ENCODE data around the gene NDUFB1. TPM values are rescaled to one million over a fixed set of nuclear protein-coding genes. Genes with fewer than 3 reads are reported as not detected.

The NDUFB1 gene
- total RNA-seq, 4 donors from 2014 or later, result 409 to 1,081 (median 454) TPM

- in situ Hi-C loops (cut with MboI; ENCODE audit: low sequenced_read_pairs in 4 of 4) (loop anchor here in 1 of 4 donors (5.0 to 25.0 kb wide), 3 partner anchors 69 to 681 kb away; partner anchors contain the start of genes GOLGA5 and PPP4R3A), intact Hi-C loops (cut with DNase I; ENCODE audit: low total_unique reads) (loop anchor here (1.0 kb wide), 2 partner anchors 15 to 66 kb away; partner anchors contain the start of genes CPSF2, NDUFB1 and TRIP11)
- Histone ChIP-seq H3K9me3 (no peaks in the 10 kb centered on the region), H3K4me1 (peaks cover 10 to 24% of the 10 kb centered on the region in 2 donors), H3K36me3 (no peaks in the 10 kb centered on the region), H3K4me3 (peak within 1 kb of the TSS; percentile 92 to 98 (median 95)), H3K27ac (peak within 1 kb of the TSS; percentile 96 to 97 (median 97)), H3K27me3 (no peaks in the 10 kb centered on the region)
- DNase-seq, result peak; percentile 97 to 98
- peak; percentile 91 to 95 for ATAC-seq
- TF ChIP-seq POLR2A (IDR thresholded peaks at IDR 0.05), result peak; percentile 48 to 71
- TF ChIP-seq CTCF (IDR thresholded peaks at IDR 0.05 in 4 of 5, conservative IDR thresholded peaks at IDR 0.05 in 1 of 5), result peak; percentile 51 to 86 (median 70)
Measured at GRCh38 chr14:92106143-92106926, 15.2 kb downstream of the NDUFB1 start, which contains the start of gene ATXN3. Gene ATXN3, minus strand, starts transcription at chr14:92106582. Its CDS starts 30 bp downstream, at chr14:92106552.

GRCh38 chr14:92105893-92106142 is 15.7 kb downstream of the NDUFB1 start:
- H3K36me3 ChIP-seq, result no peaks in the 10 kb centered on the region
- no peak for TF ChIP-seq POLR2A (IDR thresholded peaks at IDR 0.05)
- TF ChIP-seq CTCF (IDR thresholded peaks at IDR 0.05 in 4 of 5, conservative IDR thresholded peaks at IDR 0.05 in 1 of 5), result no peak
- DNase-seq (peak in 1 of 2 donors; percentile 11), ATAC-seq (peak in 1 of 2 donors; percentile 42)
- no peaks in the 10 kb centered on the region for H3K9me3 ChIP-seq
- in situ Hi-C loops (cut with MboI; ENCODE audit: low sequenced_read_pairs in 4 of 4) (loop anchor here in 1 of 4 donors (5.0 to 25.0 kb wide), 3 partner anchors 69 to 681 kb away; partner anchors contain the start of genes GOLGA5 and PPP4R3A), intact Hi-C loops (cut with DNase I; ENCODE audit: low total_unique reads) (loop anchor here (1.0 kb wide), 2 partner anchors 15 to 66 kb away; partner anchors contain the start of genes CPSF2, NDUFB1 and TRIP11)
- peaks cover 10 to 26% of the 10 kb centered on the region in 2 donors for H3K4me1 ChIP-seq
- H3K4me3 ChIP-seq, result peak overlapping the region; percentile 92 to 98 (median 95)
- H3K27me3 ChIP-seq, result no peaks in the 10 kb centered on the region
- H3K27ac ChIP-seq, result peak overlapping the region; percentile 96 to 97 (median 97)

- H3K36me3 ChIP-seq, result no peaks in the 10 kb centered on the region
- intact Hi-C loops (cut with DNase I; ENCODE audit: low total_unique reads), result no loop called here
- H3K27me3 ChIP-seq, result no peaks in the 10 kb centered on the region
- no peak for DNase-seq
- in situ Hi-C loops (cut with MboI; ENCODE audit: low sequenced_read_pairs in 4 of 4), result loop anchor here in 1 of 4 donors (5.0 to 25.0 kb wide), 3 partner anchors 68 to 682 kb away; partner anchors contain the start of genes GOLGA5 and PPP4R3A
- H3K4me1 ChIP-seq, result peaks cover 10 to 31% of the 10 kb centered on the region in 2 donors
- H3K27ac ChIP-seq, result peak overlapping the region; percentile 96 to 97 (median 97)
- no peaks in the 10 kb centered on the region for H3K9me3 ChIP-seq
- peak overlapping the region; percentile 92 to 98 (median 95) for H3K4me3 ChIP-seq
- TF ChIP-seq CTCF (IDR thresholded peaks at IDR 0.05 in 4 of 5, conservative IDR thresholded peaks at IDR 0.05 in 1 of 5), result no peak
- no peak for TF ChIP-seq POLR2A (IDR thresholded peaks at IDR 0.05)
- ATAC-seq, result peak; percentile 12 to 43
Measured at GRCh38 chr14:92105073-92105892, 16.2 kb downstream of the NDUFB1 start.

GRCh38 chr14:92103363-92103989 is 18.0 kb downstream of the NDUFB1 start:
- no peaks in the 10 kb centered on the region for H3K9me3 ChIP-seq
- TF ChIP-seq POLR2A (IDR thresholded peaks at IDR 0.05) (no peak), CTCF (IDR thresholded peaks at IDR 0.05 in 4 of 5, conservative IDR thresholded peaks at IDR 0.05 in 1 of 5) (no peak)
- no peaks in the 10 kb centered on the region for H3K27me3 ChIP-seq
- no peaks in the 10 kb centered on the region for H3K36me3 ChIP-seq
- H3K27ac ChIP-seq, result no peak overlapping the region
- H3K4me3 ChIP-seq, result no peak overlapping the region
- ATAC-seq (no peak), DNase-seq (no peak)
- in situ Hi-C loops (cut with MboI; ENCODE audit: low sequenced_read_pairs in 4 of 4) (loop anchor here in 1 of 4 donors (25.0 kb wide), 2 partner anchors 591 to 684 kb away; partner anchors contain the start of genes GOLGA5 and PPP4R3A), intact Hi-C loops (cut with DNase I; ENCODE audit: low total_unique reads) (no loop called here)
- H3K4me1 ChIP-seq, result peaks cover 10 to 31% of the 10 kb centered on the region in 2 donors
